Endothelial cell (in vitro differentiated cells): Measurements from ENCODE around the gene MTMR3. TPM values are rescaled to one million over a fixed set of nuclear protein-coding genes. Genes with fewer than 3 reads are reported as not detected.

Source experiments
- DNase-seq: peaks from one replicate; pipeline ENCODE4 v3.0.0; 2021; ENCODE audit warnings: low spot score
- H3K27ac Mint-ChIP-seq: one replicate; pipeline ENCODE4 v1.8.0; 2021; ENCODE audit warnings: mixed read lengths, inconsistent platforms; ENCODE audit not compliant: unreplicated experiment
- H3K27me3 Mint-ChIP-seq: one replicate; pipeline ENCODE4 v1.8.0; 2021; ENCODE audit warnings: mild to moderate bottlenecking, moderate library complexity, mixed read lengths, inconsistent platforms; ENCODE audit not compliant: unreplicated experiment
- H3K36me3 Mint-ChIP-seq: one replicate; pipeline ENCODE4 v1.8.0; 2021; ENCODE audit warnings: mild to moderate bottlenecking, low read depth, mixed read lengths, inconsistent platforms; ENCODE audit not compliant: unreplicated experiment
- H3K4me1 Mint-ChIP-seq: one replicate; pipeline ENCODE4 v1.8.0; 2021; ENCODE audit warnings: mild to moderate bottlenecking, mixed read lengths, inconsistent platforms; ENCODE audit not compliant: unreplicated experiment
- H3K4me3 Mint-ChIP-seq: one replicate; pipeline ENCODE4 v1.8.0; 2021; ENCODE audit warnings: mild to moderate bottlenecking, mixed read lengths, inconsistent platforms; ENCODE audit not compliant: unreplicated experiment
- H3K9me3 Mint-ChIP-seq: one replicate; pipeline ENCODE4 v1.8.0; 2021; ENCODE audit warnings: mixed read lengths, inconsistent platforms; ENCODE audit not compliant: unreplicated experiment
- CTCF ChIP-seq: fragments of 200-600 bp; sonication (generic); IDR thresholded peaks from one replicate; pipeline ENCODE4 v1.5.0; 2021; ENCODE audit warnings: antibody characterized with exemption; ENCODE audit not compliant: unreplicated experiment
- total RNA-seq: library from RNA; stranded (reverse); fragmentation: NEBNext Ultra II Directional; extraction: Animal tissue kit (Norgen Biotek cat#: 25700); gene quantifications from one replicate; pipeline ENCODE4 v1.2.1, GENCODE V29; 2021; ENCODE audit not compliant: unreplicated experiment

The MTMR3 gene
- total RNA-seq, 1 donor from 2014 or later: 39.1 TPM

DNA sequence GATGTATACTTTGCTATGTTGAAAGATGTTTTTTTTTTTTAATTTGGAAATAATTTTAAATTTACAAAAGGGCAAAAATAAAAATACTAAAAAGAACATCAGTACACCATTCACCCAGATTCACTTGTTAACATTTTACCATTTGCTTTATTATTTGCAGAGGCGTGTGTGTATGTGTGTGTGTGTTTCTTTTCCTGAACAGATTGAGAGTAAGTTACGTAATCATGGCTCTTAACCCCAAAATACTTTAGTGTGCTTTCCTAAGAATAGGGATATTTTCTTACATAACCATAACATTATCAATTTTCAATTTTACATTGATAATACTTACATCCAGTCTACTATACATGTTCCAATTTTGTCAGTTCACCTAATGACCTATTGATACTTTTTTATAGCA is 105.7 kb downstream of the MTMR3 start:
- Mint-ChIP-seq H3K4me3 (no peak overlapping the region), H3K4me1 (peaks cover 3% of the 10 kb centered on the region), H3K27me3 (no peaks in the 10 kb centered on the region), H3K36me3 (no peaks in the 10 kb centered on the region), H3K27ac (no peak overlapping the region), H3K9me3 (no peaks in the 10 kb centered on the region)
- DNase-seq: no peak
- no peak for TF ChIP-seq CTCF

- TF ChIP-seq CTCF: no peak
- no peak for DNase-seq
- Mint-ChIP-seq H3K4me1 (peaks cover 3% of the 10 kb centered on the region), H3K27me3 (no peaks in the 10 kb centered on the region), H3K27ac (no peak overlapping the region), H3K36me3 (peaks cover 4% of the 10 kb centered on the region), H3K9me3 (no peaks in the 10 kb centered on the region), H3K4me3 (no peak overlapping the region)
Measured at GRCh38 chr22:29989446-29989845, 106.5 kb downstream of the MTMR3 start.

- Mint-ChIP-seq H3K36me3 (peaks cover 4% of the 10 kb centered on the region), H3K27ac (no peak overlapping the region)
Measured at GRCh38 chr22:29992341-29993275, 109.6 kb downstream of the MTMR3 start.

DNA sequence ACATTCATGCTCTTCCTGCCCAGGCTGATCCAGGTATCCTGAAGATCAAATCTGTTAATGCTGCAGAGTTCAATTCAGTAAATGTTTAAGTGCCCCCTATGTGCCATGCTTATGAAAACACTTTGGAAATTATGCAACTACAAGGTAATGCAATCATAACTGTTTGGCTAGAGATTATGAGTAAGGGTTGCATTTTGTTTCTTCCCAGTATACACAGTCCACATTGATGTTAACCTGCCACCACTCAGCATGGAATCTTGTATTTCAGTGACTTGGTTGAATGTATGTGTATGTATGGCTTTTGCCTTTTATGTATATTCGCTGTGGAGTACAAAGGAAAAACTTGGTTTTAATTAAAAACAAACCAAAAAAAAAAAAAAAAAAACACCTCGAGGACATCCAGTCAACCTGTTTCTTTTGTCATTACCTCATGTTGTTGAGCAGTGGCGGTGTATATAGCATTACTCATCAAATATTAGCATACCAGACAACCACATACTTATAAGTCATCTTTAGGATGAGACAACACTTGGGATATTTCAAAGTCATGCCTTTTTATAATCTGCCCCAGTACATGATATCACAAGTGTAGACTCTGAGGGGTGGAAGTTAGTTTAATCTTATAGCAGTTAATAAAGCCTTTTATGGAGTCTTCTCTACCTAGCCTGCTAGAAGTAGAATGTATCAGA is 111.2 kb downstream of the MTMR3 start:
- H3K36me3 Mint-ChIP-seq: peaks cover 4% of the 10 kb centered on the region
- DNase-seq: no peak
- peaks cover 6% of the 10 kb centered on the region for H3K4me1 Mint-ChIP-seq
- H3K27me3 Mint-ChIP-seq: no peaks in the 10 kb centered on the region
- H3K4me3 Mint-ChIP-seq: no peak overlapping the region
- peak overlapping the region; percentile 20 for H3K27ac Mint-ChIP-seq
- no peak for TF ChIP-seq CTCF
- H3K9me3 Mint-ChIP-seq: no peaks in the 10 kb centered on the region

More at GRCh38 chr22:29992341-29993275, 109.6 kb downstream of the MTMR3 start:
- no peak overlapping the region for H3K4me3 Mint-ChIP-seq
- H3K27me3 Mint-ChIP-seq: no peaks in the 10 kb centered on the region
- no peaks in the 10 kb centered on the region for H3K9me3 Mint-ChIP-seq
- no peak for DNase-seq
- H3K4me1 Mint-ChIP-seq: peaks cover 6% of the 10 kb centered on the region
- no peak for TF ChIP-seq CTCF

GRCh38 chr22:29994943-29995342 is 112.0 kb downstream of the MTMR3 start:
- Mint-ChIP-seq H3K4me3 (no peak overlapping the region), H3K27me3 (no peaks in the 10 kb centered on the region), H3K27ac (no peak overlapping the region), H3K4me1 (peaks cover 6% of the 10 kb centered on the region), H3K9me3 (no peaks in the 10 kb centered on the region), H3K36me3 (peaks cover 4% of the 10 kb centered on the region)
- DNase-seq: no peak
- TF ChIP-seq CTCF: no peak
